ENCODE results near the gene UROC1.

The UROC1 gene

DNA sequence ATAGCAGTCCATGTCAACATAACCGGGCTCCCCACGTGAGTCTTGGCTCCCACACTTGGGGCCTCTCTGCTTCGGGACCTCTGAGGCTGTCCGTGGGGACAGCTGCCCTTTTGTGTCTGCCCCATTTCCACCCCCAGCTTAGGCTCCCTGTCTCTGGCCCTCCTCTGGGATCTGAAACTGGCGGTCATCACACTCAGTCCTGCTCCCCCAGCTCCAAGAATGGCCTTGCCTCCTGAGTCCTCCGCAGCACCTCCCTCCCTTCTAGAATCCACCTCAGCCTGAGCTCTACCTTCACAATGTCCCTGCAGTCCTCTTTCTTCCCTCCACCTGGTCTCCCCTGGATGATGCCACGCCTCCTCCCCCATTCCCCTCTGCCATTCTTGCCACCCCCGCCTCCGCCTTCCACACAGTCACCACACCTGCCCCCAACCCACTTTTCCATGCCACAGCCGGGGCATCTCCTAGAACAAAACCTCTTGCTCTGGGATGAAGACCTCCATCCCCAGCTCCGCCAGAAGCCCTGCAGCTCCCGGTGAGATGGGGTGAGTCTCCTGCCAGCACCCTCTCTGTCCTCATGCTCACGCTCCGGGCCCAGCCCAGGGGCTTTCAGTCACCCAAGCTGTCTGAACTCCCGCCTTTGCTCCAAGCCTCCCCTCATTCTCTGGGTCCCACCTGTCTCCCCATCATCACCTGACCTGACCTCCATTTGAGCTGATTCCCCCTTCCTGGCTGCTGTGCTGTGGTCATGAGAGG, 34.9 kb downstream of the UROC1 start:
- no peaks in the 10 kb centered on the region for H3K36me3 ChIP-seq (ENCODE audit: control insufficient read depth in 1 of 2, insufficient read depth in 2 of 2, low read length in 2 of 2)
- no peak overlapping the region for H3K4me2 ChIP-seq (ENCODE audit: low read length)
- no peak overlapping the region for H4K91ac ChIP-seq (ENCODE audit: low read depth, low read length)
- no peak overlapping the region for H2AFZ ChIP-seq (ENCODE audit: insufficient read depth, low read length, poor library complexity)
- H3K27ac ChIP-seq (ENCODE audit: low read depth, low read length) = no peak overlapping the region
- no CpG with 5 or more reads among the region's 15 CpGs for WGBS (ENCODE audit: extremely low coverage, insufficient coverage, insufficient read length)
- no peaks in the 10 kb centered on the region for H3K27me3 ChIP-seq (ENCODE audit: insufficient read depth, low read length)
- H3K79me2 ChIP-seq (ENCODE audit: control insufficient read depth, insufficient read depth, low read length, poor library complexity) = no peaks in the 10 kb centered on the region
- no peak overlapping the region for H3K18ac ChIP-seq (ENCODE audit: low read length)
- no peak overlapping the region for H3K4ac ChIP-seq (ENCODE audit: low read depth, low read length)
- no peak overlapping the region for H2BK120ac ChIP-seq (ENCODE audit: insufficient read depth, low read length, poor library complexity)
- H2BK12ac ChIP-seq (ENCODE audit: low read length) = no peak overlapping the region
- no peak overlapping the region for H3K14ac ChIP-seq (ENCODE audit: low read length)
- DNase-seq = no peak
- no peak overlapping the region for H3K9ac ChIP-seq (ENCODE audit: low read length)
- no peak overlapping the region for H3K23ac ChIP-seq (ENCODE audit: low read length)
- H3K4me3 ChIP-seq (ENCODE audit: low read depth, low read length) = no peak overlapping the region
- no peak overlapping the region for H4K12ac ChIP-seq (ENCODE audit: low read depth, low read length)
- no peak overlapping the region for H2AK5ac ChIP-seq (ENCODE audit: low read length)
- no peaks in the 10 kb centered on the region for H3K9me3 ChIP-seq (ENCODE audit: insufficient read depth, low read depth, low read length)
- H2BK5ac ChIP-seq (ENCODE audit: low read depth, low read length, poor library complexity) = no peak overlapping the region
- no peaks in the 10 kb centered on the region for H3K79me1 ChIP-seq (ENCODE audit: low read length)
- H4K8ac ChIP-seq (ENCODE audit: low read depth, low read length) = no peak overlapping the region
- H3K4me1 ChIP-seq (ENCODE audit: control insufficient read depth in 1 of 2, insufficient read depth in 2 of 2, low read length in 2 of 2) = peaks cover 0 to 8% of the 10 kb centered on the region in 2 experiments

- Histone ChIP-seq H3K36me3 (ENCODE audit: control insufficient read depth in 1 of 2, insufficient read depth in 2 of 2, low read length in 2 of 2) (no peaks in the 10 kb centered on the region), H3K9me3 (ENCODE audit: insufficient read depth, low read depth, low read length) (no peaks in the 10 kb centered on the region), H3K4me3 (ENCODE audit: low read depth, low read length) (no peak overlapping the region), H2BK120ac (ENCODE audit: insufficient read depth, low read length, poor library complexity) (no peak overlapping the region), H2BK12ac (ENCODE audit: low read length) (no peak overlapping the region), H3K4me1 (ENCODE audit: control insufficient read depth in 1 of 2, insufficient read depth in 2 of 2, low read length in 2 of 2) (peaks cover 0 to 2% of the 10 kb centered on the region in 2 experiments), H4K8ac (ENCODE audit: low read depth, low read length) (no peak overlapping the region), H2AK5ac (ENCODE audit: low read length) (no peak overlapping the region), H4K12ac (ENCODE audit: low read depth, low read length) (no peak overlapping the region), H3K27ac (ENCODE audit: low read depth, low read length) (no peak overlapping the region), H3K4ac (ENCODE audit: low read depth, low read length) (no peak overlapping the region), H2AFZ (ENCODE audit: insufficient read depth, low read length, poor library complexity) (no peak overlapping the region), H4K91ac (ENCODE audit: low read depth, low read length) (no peak overlapping the region), H3K18ac (ENCODE audit: low read length) (no peak overlapping the region), H3K4me2 (ENCODE audit: low read length) (no peak overlapping the region), H2BK5ac (ENCODE audit: low read depth, low read length, poor library complexity) (no peak overlapping the region), H3K9ac (ENCODE audit: low read length) (no peak overlapping the region), H3K79me1 (ENCODE audit: low read length) (no peaks in the 10 kb centered on the region), H3K14ac (ENCODE audit: low read length) (no peak overlapping the region), H3K79me2 (ENCODE audit: control insufficient read depth, insufficient read depth, low read length, poor library complexity) (no peaks in the 10 kb centered on the region), H3K27me3 (ENCODE audit: insufficient read depth, low read length) (no peaks in the 10 kb centered on the region), H3K23ac (ENCODE audit: low read length) (no peak overlapping the region)
- DNase-seq = no peak
- no CpG with 5 or more reads among the region's 16 CpGs for WGBS (ENCODE audit: extremely low coverage, insufficient coverage, insufficient read length)
These were observed 35.6 kb downstream of the UROC1 start for GRCh38 chr3:126481808-126482502.

GRCh38 chr3:126480861-126481260, 36.7 kb downstream of the UROC1 start:
- no peaks in the 10 kb centered on the region for H3K27me3 ChIP-seq (ENCODE audit: insufficient read depth, low read length)
- H3K9me3 ChIP-seq (ENCODE audit: insufficient read depth, low read depth, low read length) = no peaks in the 10 kb centered on the region
- no peak overlapping the region for H4K12ac ChIP-seq (ENCODE audit: low read depth, low read length)
- H3K4ac ChIP-seq (ENCODE audit: low read depth, low read length) = no peak overlapping the region
- no peak for DNase-seq
- no peak overlapping the region for H3K9ac ChIP-seq (ENCODE audit: low read length)
- no peak overlapping the region for H2AK5ac ChIP-seq (ENCODE audit: low read length)
- no peak overlapping the region for H3K14ac ChIP-seq (ENCODE audit: low read length)
- no peaks in the 10 kb centered on the region for H3K36me3 ChIP-seq (ENCODE audit: control insufficient read depth in 1 of 2, insufficient read depth in 2 of 2, low read length in 2 of 2)
- no peak overlapping the region for H4K8ac ChIP-seq (ENCODE audit: low read depth, low read length)
- no peak overlapping the region for H2BK12ac ChIP-seq (ENCODE audit: low read length)
- no peak overlapping the region for H3K23ac ChIP-seq (ENCODE audit: low read length)
- peaks cover 5% of the 10 kb centered on the region in 2 experiments for H3K4me1 ChIP-seq (ENCODE audit: control insufficient read depth in 1 of 2, insufficient read depth in 2 of 2, low read length in 2 of 2)
- H2AFZ ChIP-seq (ENCODE audit: insufficient read depth, low read length, poor library complexity) = no peak overlapping the region
- H3K4me3 ChIP-seq (ENCODE audit: low read depth, low read length) = no peak overlapping the region
- no peak overlapping the region for H2BK120ac ChIP-seq (ENCODE audit: insufficient read depth, low read length, poor library complexity)
- no CpG with 5 or more reads among the region's 8 CpGs for WGBS (ENCODE audit: extremely low coverage, insufficient coverage, insufficient read length)
- H2BK5ac ChIP-seq (ENCODE audit: low read depth, low read length, poor library complexity) = no peak overlapping the region
- no peak overlapping the region for H3K18ac ChIP-seq (ENCODE audit: low read length)
- H3K27ac ChIP-seq (ENCODE audit: low read depth, low read length) = no peak overlapping the region
- no peak overlapping the region for H4K91ac ChIP-seq (ENCODE audit: low read depth, low read length)
- H3K4me2 ChIP-seq (ENCODE audit: low read length) = no peak overlapping the region
- peaks cover 7% of the 10 kb centered on the region for H3K79me1 ChIP-seq (ENCODE audit: low read length)
- H3K79me2 ChIP-seq (ENCODE audit: control insufficient read depth, insufficient read depth, low read length, poor library complexity) = peaks cover 5% of the 10 kb centered on the region

DNA sequence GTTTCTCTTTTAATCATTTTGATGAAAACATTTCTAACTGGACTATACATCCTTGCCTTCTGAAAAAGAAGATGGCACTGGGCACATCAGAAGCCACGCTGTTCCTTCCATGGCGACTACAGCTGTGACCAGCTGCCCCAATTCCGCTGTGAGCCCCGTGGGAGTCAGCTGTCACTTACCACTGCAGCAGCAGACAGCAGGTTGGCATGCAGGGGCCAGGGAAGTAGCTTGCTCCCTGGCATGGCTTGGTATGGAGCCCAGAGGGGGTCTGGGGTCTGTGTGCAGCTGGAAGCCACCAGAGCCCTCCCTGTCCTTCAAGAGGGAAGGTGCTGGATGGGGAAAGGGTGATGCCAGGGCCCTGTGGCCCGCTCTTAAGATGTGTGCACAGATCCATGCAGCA, 37.4 kb downstream of the UROC1 start:
- peaks cover 5% of the 10 kb centered on the region for H3K79me2 ChIP-seq (ENCODE audit: control insufficient read depth, insufficient read depth, low read length, poor library complexity)
- no peak overlapping the region for H2BK120ac ChIP-seq (ENCODE audit: insufficient read depth, low read length, poor library complexity)

More for the DNA sequence above, 37.4 kb downstream of the UROC1 start:
- no peak overlapping the region for H4K8ac ChIP-seq (ENCODE audit: low read depth, low read length)
- H3K4ac ChIP-seq (ENCODE audit: low read depth, low read length) = no peak overlapping the region
- H3K27me3 ChIP-seq (ENCODE audit: insufficient read depth, low read length) = no peaks in the 10 kb centered on the region
- no peak overlapping the region for H3K14ac ChIP-seq (ENCODE audit: low read length)
- H3K4me3 ChIP-seq (ENCODE audit: low read depth, low read length) = no peak overlapping the region
- no peak overlapping the region for H2BK12ac ChIP-seq (ENCODE audit: low read length)
- WGBS (ENCODE audit: extremely low coverage, insufficient coverage, insufficient read length) = no CpG with 5 or more reads among the region's 5 CpGs
- H2AK5ac ChIP-seq (ENCODE audit: low read length) = no peak overlapping the region
- H3K36me3 ChIP-seq (ENCODE audit: control insufficient read depth in 1 of 2, insufficient read depth in 2 of 2, low read length in 2 of 2) = no peaks in the 10 kb centered on the region
- H3K4me2 ChIP-seq (ENCODE audit: low read length) = no peak overlapping the region
- H2AFZ ChIP-seq (ENCODE audit: insufficient read depth, low read length, poor library complexity) = no peak overlapping the region
- no peak for DNase-seq
- no peak overlapping the region for H3K23ac ChIP-seq (ENCODE audit: low read length)
- H3K18ac ChIP-seq (ENCODE audit: low read length) = no peak overlapping the region
- no peak overlapping the region for H3K27ac ChIP-seq (ENCODE audit: low read depth, low read length)
- H3K79me1 ChIP-seq (ENCODE audit: low read length) = peaks cover 11% of the 10 kb centered on the region
- H2BK5ac ChIP-seq (ENCODE audit: low read depth, low read length, poor library complexity) = no peak overlapping the region
- H3K9me3 ChIP-seq (ENCODE audit: insufficient read depth, low read depth, low read length) = no peaks in the 10 kb centered on the region
- H4K12ac ChIP-seq (ENCODE audit: low read depth, low read length) = no peak overlapping the region
- no peak overlapping the region for H4K91ac ChIP-seq (ENCODE audit: low read depth, low read length)
- peaks cover 5% of the 10 kb centered on the region in 2 experiments for H3K4me1 ChIP-seq (ENCODE audit: control insufficient read depth in 1 of 2, insufficient read depth in 2 of 2, low read length in 2 of 2)
- H3K9ac ChIP-seq (ENCODE audit: low read length) = no peak overlapping the region
